Superior temporal gyrus (tissue), 1 donor: Measurements from ENCODE around the gene FOXK2.

ENCODE experiments used
- DNase-seq: peaks from one replicate; pipeline ENCODE4 v3.0.0-alpha.2; 2016; ENCODE audit errors: extremely low spot score

The FOXK2 gene

DNA sequence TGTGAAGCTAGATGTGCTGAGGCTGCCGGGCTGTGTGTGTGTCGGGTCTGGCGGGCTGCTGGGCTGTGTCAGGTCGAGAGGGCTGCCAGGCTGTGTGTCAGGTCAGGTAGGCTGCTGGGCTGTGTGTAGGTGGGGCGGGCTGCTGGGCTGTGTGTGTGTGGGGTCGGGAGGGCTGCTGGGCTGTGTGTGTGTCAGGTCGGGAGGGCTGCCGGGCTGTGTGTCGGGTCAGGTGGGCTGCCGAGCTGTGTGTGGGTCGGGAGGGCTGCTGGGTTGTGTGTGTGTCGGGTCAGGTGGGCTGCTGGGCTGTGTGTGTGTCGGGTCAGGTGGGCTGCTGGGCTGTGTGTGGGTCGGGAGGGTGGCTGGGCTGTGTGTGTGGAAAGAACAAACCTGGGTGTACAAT is 120.1 kb downstream of the FOXK2 start:
- DNase-seq = no peak

DNA sequence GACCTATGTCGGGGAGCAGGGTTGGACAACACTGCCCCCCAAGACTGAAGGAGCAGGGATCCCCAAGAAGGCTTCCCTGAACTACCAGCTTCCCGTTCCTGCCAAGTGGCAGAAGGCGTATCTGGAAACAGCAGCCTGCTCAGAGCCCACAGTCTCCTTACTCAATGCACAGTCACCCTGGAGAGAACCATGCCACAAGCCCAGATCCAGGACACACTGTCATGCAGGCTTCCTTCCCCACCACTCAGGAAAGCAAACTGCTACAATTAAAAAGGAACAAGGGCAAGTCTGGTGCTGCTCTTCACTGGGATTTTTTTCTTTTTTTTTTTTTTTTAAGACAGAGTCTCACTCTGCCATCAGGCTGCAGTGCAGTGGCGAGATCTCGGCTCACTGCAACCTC is 120.5 kb downstream of the FOXK2 start:
- no peak for DNase-seq

DNA sequence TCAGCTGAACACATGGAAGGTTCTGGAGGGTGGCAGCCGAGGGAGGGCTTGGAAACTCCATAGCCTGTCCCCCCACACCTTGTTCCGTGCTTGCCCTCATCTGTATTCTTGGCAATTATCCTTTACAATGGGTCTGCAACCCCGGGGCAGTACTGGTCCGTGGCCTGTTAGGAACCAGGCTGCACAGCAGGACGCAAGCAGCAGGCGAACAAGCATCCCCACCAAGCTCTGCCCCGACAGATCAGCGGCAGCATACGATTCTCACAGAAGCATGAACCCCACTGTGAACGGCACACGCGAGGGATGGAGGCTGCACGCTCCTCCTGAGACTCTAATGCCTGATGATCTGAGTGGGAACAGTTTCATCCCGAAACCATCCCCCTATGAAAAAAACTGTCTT is 122.5 kb downstream of the FOXK2 start:
- no peak for DNase-seq

DNA sequence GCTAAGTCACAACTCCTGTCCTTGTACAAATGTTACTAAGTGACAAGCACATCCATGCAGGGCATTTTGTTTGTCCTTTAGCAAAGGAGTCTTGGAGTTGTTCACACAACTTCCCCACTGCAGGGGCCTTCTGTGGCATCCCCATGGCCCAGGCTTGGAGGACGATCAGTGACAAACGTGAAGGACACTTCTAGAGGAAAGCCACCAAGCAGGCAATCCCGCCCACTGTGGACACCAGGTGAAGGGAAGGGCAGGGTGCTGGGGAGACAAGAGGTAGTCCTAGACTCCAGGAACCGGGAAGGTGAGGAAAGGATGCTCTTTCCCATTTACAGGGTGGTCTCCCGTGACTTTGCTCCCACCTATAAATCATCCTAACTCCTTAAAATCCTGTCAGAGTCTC is 124.6 kb downstream of the FOXK2 start:
- DNase-seq = no peak

DNA sequence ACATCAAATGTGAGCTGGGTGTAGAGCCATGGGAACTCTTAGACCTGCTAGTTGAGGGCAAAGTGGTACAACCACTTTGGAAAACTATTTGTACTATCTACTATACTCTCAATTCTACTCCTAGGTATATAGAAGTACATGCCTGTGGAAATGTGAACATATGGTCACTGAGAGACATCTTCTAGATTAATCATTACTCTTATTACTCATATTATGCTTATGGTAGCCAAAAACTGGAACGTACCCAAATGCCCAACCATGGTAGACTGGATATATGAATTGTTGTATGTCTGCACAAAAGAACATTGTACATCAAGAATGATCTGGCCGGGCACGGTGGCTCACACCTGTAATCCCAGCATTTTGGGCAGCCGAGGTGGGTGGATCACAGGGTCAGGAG is 126.0 kb downstream of the FOXK2 start:
- no peak for DNase-seq

DNA sequence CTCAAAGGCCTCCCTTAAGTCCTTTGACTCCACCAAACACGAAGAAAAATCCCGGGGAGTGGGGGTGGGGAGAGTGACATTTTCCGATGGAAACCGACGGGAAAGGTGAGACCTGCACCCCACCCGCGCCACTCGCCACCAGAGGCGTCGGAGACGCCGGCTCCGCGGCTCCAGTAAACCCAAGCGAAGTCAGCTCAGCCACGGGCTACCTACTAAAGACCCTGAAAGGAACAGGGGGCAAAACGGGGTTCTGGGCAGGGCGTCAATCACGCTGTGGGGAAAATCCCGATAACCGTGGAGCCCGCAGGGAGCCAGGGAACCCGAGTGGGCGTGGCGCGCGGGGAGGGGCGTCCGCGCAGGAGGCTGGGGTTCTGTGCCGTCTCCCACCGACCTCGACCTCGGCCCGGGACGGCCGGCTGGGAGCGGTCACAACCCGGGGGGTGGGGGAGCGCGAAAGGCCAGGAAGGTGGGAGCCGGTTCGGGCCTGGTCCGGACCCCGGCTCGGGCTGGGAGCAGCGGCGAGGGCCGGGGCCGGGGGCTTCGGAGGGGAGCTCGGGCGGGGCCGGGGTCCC is 128.1 kb downstream of the FOXK2 start:
- DNase-seq = no peak

DNA sequence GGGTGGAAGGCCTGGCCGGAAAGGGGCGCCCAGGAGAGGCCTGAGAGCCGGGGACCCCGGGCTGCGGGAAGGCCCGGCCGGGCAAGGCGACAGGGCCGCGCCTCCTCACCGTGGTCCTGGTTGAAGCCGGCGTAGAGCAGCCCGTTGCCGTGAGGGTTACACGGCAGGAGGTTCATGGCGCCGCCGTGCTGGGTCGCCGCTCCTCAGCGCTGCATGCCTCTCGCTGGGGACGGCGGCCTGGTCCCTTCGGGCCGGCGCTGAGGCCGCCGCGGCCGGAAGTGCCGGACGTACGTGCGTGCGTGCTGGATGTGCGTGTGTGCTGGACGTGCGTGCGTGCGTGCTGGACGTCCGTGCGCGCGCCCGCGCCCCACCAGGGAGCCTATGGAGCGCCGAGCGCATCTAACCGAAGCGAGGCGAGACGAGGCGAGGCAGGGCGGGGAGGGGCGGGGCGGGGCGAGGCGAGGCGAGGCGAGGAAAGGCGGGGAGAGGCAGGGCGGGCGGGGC is 128.7 kb downstream of the FOXK2 start, which contains the start of gene WDR45B:
Gene WDR45B (minus strand): TSS at position 280 of the 504 bp plus-strand sequence. CDS start 104 bp downstream, at position 176.
- peak; percentile 93 for DNase-seq

DNA sequence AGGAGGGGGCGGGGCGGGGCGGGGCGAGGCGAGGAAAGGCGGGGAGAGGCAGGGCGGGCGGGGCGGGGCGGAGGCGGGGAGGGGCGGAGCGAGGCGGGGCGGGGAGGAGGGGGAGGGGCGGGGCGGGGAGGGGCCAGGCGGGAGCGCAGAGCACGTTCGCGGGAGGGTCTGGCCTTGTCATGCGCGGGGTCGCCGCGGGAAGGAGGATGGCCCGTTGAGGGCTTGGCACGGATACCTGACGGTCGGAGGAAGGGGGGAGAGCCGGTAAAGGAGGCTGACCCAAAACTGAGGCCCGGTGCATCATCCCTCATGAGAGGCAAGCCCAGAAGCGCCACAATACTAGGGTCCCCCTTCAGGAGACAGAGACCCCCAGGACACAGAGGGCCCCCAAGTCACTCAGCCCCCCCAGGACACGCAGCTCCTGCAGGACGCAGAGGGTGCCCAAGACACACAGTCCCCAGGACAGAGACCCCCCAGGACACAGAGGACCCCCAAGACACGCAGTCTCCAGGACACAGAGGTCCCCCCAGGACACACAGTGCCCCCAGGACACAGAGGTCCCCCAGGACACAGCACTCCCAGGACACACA is 129.3 kb downstream of the FOXK2 start:
- DNase-seq = no peak

DNA sequence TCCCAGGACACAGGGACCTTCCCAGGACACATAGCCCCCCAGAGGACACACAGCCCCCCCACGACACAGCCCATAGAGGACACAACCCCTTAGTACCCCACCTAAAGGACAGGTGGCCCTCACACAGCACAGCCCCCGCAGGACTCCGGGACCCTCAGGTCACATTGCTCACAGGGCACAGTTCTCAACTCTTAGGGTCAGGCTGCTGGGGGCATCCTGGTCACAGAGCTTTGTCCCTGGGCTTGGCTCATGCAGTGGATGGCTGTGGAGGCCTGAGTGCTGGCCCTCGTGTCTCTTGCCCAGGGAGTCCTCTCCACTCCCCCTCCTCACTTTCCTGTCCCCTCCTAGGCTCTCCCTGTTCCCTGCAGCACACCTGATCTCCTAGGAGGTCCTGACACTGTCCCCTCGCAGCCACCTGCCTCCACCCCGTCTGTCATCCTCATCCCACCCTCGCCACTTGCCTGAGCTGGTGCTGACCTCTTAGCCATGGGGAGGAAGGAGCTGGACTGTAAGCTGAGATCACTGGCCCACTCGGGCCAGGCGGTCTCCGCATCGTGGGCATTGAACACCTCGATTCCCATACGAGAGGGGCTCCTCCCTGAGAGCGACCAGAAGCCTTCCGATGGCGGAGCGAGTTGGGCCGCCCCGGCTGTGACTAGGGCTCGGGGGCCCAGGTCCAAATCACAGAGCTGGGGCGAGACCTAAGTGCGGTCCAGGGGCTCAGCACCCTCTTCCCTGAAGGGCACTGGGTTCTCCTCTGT is 130.1 kb downstream of the FOXK2 start:
- no peak for DNase-seq

DNA sequence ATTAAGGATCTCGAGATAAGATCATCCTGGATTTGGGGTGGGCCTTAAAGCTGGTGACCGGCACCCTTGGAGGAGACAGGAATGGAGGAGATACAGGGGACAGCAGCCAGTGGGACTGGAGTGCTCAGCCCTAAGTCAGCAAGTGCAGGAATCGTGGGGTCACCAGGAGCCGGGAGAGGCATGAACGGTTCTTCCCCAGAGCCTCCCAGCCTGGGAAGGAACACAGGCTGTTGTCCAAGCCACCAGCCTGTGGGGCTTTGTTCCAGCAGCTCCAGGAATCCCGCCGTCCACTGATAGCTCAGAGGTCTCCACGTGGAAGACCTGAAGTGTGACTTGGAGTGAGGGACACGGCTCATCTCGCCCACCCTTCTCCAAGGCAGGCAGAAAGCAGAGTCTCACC is 131.2 kb downstream of the FOXK2 start:
- DNase-seq = no peak

DNA sequence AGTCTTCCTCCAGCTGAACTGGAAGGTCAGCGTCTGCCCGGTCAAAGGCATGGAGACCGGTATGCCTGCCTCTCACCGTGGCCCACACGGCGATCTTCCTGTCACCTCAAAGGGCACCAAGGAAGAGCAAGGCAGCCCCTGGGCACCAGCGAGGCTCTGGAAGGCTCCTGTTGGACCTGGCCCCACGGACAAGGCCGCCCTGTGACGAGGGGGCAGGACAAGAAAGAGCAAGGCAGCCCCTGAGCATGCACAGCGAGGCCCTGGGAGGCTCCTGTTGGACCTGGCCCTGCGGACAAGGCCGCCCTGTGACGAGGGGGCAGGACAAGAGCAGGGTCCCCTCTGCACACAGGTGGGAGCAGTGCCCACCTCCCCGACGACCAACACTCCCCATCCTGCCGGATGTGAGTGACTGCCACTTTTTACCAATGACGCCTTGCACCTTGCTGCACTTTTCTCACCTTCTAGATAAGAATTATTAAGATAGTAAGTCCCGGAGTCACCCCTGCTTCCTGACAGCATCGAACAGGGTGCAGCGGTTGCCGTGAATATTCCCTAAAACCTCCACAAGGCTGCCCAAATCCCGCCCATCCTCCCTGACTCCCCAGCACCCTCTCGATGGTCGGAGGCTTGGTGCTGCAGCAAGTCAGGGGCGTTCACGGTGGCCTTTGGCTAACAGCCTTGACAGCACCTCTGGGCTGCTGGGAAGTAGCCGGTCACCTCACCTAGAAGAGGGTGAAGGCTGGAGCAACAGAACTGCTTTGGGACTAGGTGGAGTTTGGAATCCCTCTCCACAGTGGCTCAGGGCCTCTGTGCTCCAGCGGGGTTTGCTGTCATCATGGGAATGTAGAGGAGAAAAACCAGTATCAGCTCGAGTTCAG is 134.4 kb downstream of the FOXK2 start:
- DNase-seq = no peak
